Parathyroid adenoma (tissue), 2 donors: ENCODE results near the gene TMEM139.
A peak's percentile ranks its signal among the peaks of the same experiment; 100 is the strongest.

Source experiments
- H2AFZ ChIP-seq: fragments of 300-600 bp; sonication (generic); one replicate; pipeline ENCODE4 v1.7.0; 2017; ENCODE audit warnings: antibody characterized with exemption, mild to moderate bottlenecking
- H3K27ac ChIP-seq: fragments of 300-600 bp; sonication (generic); one replicate; pipeline ENCODE4 v1.7.0; 2017
- H3K27me3 ChIP-seq: fragments of 300-600 bp; sonication (generic); one replicate; pipeline ENCODE4 v1.7.0; 2017; ENCODE audit warnings: low read length; ENCODE audit not compliant: control insufficient read depth, insufficient read depth
- H3K36me3 ChIP-seq: fragments of 300-600 bp; sonication (generic); one replicate; pipeline ENCODE4 v1.7.0; 2017; ENCODE audit warnings: low read length; ENCODE audit not compliant: control insufficient read depth, insufficient read depth
- H3K4me1 ChIP-seq: fragments of 300-600 bp; sonication (generic); one replicate; pipeline ENCODE4 v1.7.0; 2017; ENCODE audit warnings: control low read depth
- H3K4me2 ChIP-seq: fragments of 300-600 bp; sonication (generic); one replicate; pipeline ENCODE4 v1.7.0; 2017; ENCODE audit warnings: low read length
- H3K4me3 ChIP-seq: fragments of 300-600 bp; sonication (generic); one replicate; pipeline ENCODE4 v1.7.0; 2017; ENCODE audit warnings: low read depth, low read length
- H3K79me2 ChIP-seq: fragments of 300-600 bp; sonication (generic); one replicate; pipeline ENCODE4 v1.7.0; 2017; ENCODE audit warnings: control low read depth
- H3K9ac ChIP-seq: fragments of 300-600 bp; sonication (generic); one replicate; pipeline ENCODE4 v1.7.0; 2017; ENCODE audit warnings: mild to moderate bottlenecking
- H3K9me3 ChIP-seq: fragments of 300-600 bp; sonication (generic); one replicate; pipeline ENCODE4 v1.7.0; 2017; ENCODE audit warnings: low read length; ENCODE audit not compliant: control insufficient read depth
- CTCF ChIP-seq: fragments of 300-600 bp; sonication (generic); IDR thresholded peaks from one replicate; pipeline ENCODE4 v1.7.0; 2017; ENCODE audit warnings: antibody characterized with exemption, mild to moderate bottlenecking
- donor health status: primary hyperparathyroidism.

The TMEM139 gene

GRCh38 chr7:143238289-143238980, 46.3 kb upstream of the TMEM139 start:
- Histone ChIP-seq H3K27me3 (no peaks in the 10 kb centered on the region), H3K36me3 (no peaks in the 10 kb centered on the region), H3K4me2 (no peak overlapping the region), H3K79me2 (no peaks in the 10 kb centered on the region), H3K4me3 (no peak overlapping the region), H3K9ac (no peak overlapping the region), H2AFZ (no peak overlapping the region), H3K4me1 (no peaks in the 10 kb centered on the region), H3K9me3 (no peaks in the 10 kb centered on the region), H3K27ac (no peak overlapping the region)
- TF ChIP-seq CTCF = no peak

- Histone ChIP-seq H2AFZ (no peak overlapping the region), H3K36me3 (no peaks in the 10 kb centered on the region), H3K4me3 (no peak overlapping the region), H3K4me1 (no peaks in the 10 kb centered on the region), H3K27me3 (no peaks in the 10 kb centered on the region), H3K4me2 (no peak overlapping the region), H3K79me2 (no peaks in the 10 kb centered on the region), H3K9me3 (no peaks in the 10 kb centered on the region), H3K27ac (no peak overlapping the region), H3K9ac (no peak overlapping the region)
- TF ChIP-seq CTCF = no peak
Observed at GRCh38 chr7:143239813-143240212, 44.9 kb upstream of the TMEM139 start.

- H3K9me3 ChIP-seq = no peaks in the 10 kb centered on the region
- no peak overlapping the region for H2AFZ ChIP-seq
- no peak overlapping the region for H3K4me3 ChIP-seq
- H3K4me2 ChIP-seq = no peak overlapping the region
- H3K27ac ChIP-seq = no peak overlapping the region
- H3K4me1 ChIP-seq = no peaks in the 10 kb centered on the region
- no peak overlapping the region for H3K9ac ChIP-seq
- peak; percentile 89 for TF ChIP-seq CTCF
- H3K79me2 ChIP-seq = no peaks in the 10 kb centered on the region
- no peaks in the 10 kb centered on the region for H3K36me3 ChIP-seq
- H3K27me3 ChIP-seq = no peaks in the 10 kb centered on the region
Observed at GRCh38 chr7:143240291-143241168, 44.2 kb upstream of the TMEM139 start.

GRCh38 chr7:143242306-143242705, 42.5 kb upstream of the TMEM139 start:
- Histone ChIP-seq H3K27me3 (no peaks in the 10 kb centered on the region), H3K79me2 (no peaks in the 10 kb centered on the region), H3K9ac (no peak overlapping the region), H3K9me3 (no peaks in the 10 kb centered on the region), H3K4me2 (no peak overlapping the region), H3K4me3 (no peak overlapping the region), H3K4me1 (no peaks in the 10 kb centered on the region), H2AFZ (no peak overlapping the region), H3K27ac (no peak overlapping the region), H3K36me3 (no peaks in the 10 kb centered on the region)
- TF ChIP-seq CTCF = no peak
